Activated T-cell treated with anti-CD3 and anti-CD28 coated beads for 48 hours (primary cell): ENCODE data around the gene PANX1.

Experiments used
- DNase-seq: peaks from one replicate; pipeline ENCODE4 v3.0.0-alpha.2; 2020; ENCODE audit warnings: low read depth

Gene PANX1

DNA sequence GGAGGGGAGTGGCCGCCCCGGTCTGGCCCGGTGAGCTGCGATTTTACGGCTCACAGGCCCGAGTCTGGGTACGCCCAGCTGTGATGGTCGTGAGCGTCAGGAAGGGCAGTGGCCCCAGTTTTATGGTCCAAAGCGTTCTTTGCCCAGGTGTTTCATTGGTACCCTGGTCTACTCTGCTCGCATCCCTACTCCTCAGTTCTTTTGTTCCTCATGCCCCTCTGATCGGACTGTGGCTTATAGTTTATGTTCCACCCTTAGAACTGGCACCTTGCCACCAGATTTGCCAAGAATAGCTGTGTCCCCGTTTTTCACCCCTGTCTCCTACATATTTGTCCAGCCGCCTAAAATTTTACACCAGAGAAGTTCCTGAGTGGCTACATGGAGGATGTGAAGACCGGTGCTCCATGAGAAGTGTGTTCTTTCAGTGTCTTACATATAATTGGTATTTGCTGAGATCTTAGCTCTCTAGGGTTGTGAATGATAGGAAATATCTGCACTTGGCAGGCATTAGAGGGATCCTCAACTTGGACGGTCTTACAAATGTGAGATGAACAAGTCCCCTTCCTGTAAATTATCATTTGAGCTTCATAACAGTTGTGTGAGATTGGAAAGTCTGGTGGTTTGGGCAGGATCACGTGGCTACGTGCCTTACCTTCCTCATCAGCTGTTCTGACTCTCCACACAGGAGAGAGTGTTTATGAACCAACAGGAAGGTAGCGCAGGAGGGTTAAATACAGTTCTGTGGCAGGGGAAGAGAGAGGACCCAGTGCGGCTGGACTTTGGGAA lies 1.1 kb downstream of the PANX1 start:
- peak; percentile 35 for DNase-seq

DNA sequence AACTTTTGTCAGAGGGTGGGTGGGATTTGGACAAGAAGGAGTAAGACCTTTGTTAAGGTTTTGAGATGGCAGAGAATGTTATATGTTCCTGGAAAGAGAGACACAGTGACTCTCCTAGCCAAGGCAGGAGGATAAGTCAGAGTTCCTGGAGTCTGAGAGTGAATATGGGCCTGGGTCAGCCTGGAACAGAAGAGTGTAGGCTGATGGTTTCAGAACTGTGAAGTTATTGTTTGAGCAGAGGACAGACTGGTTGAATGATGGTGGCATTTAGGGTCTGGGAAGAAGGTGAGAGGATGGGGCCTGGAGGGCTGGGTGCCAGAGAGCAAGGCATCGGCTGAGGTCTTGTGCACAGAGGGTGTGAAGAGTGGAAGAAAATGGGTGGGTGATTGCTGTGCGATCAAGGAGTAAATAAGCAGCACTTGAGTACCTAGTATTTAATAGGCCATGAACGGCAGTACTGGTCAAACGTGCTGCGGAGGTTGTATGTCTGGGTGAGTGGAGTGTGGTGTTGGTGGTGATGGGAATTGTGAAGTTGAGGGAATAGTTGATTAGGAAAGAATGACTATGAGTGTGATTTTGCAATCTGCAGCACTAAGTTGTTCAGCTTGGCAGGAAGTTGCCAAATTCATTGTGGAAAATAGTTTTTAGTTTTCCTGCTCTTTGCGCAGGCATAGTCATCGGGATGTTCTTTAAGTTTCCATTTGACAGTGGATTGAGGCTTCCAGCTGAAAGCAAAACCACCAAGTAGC lies 1.8 kb downstream of the PANX1 start:
- DNase-seq = no peak

DNA sequence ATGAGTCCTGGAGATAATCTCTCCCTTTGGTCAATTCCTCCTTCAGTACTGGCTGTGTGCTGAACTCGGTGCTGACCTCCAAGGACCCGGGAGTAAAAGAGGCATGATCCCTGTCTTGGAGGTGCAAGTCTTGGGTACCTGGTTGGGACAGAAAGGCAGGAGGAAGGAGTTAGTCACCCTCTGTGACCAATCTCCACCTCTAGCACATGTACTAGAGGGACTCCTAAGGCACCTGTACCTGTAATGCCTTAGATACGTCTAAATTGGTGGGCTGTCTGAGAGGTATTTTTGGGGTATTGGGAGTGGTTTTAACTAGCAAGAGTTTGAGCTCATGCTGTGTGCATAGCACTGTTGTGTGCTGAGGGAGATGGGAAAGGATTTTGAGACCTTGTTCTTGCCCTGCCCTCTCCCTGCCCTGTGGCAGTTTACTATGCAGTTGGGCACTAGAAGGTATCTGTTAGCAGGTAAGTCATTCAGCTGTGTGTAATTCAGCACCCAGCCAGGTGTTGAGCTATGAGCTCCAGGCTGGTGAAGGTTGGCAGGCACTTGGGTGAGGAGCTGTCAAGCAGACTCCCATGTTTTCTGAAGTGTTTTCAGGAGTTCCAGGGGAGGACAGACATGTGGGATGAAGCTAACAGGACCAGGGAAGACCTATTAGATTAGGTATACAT lies 2.5 kb downstream of the PANX1 start:
- DNase-seq = no peak

DNA sequence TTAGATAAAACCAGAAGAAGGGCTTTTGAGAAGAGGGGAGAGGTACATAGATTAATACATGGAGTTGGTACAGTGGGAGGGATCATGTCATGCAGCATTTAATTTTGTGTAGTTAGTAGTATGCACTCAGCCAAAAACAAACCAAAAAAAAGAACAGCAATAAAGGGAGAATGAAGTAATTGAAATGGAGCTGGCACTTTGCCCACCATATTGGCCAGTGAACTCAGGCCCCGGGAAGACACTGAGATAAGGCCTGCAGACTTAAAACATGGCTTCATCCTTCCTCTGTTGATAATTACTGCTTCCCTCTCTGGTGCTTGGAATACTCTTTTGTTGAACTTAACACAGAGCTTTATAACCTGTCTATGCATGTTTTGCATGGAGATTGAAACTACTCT lies 3.1 kb downstream of the PANX1 start:
- DNase-seq = no peak

DNA sequence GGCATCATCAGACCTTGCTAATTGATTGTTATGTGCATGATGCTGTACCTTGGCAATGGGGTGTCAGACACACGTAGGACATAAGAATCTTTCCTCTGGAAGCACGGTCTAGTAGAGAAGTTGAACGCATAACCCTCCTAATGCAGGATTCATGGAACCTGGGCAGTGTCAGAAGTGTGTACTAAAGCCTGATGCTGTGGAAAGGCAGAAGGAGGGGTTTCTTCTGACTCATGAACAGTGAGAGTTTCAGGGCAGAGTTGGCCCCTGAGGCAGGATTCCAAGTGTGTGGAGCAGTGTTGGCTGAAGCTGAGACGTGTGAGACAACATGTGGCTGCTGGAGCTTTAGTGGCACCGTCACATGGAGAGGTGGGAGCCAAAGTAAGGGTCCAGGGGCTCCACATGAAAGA lies 3.5 kb downstream of the PANX1 start:
- no peak for DNase-seq

DNA sequence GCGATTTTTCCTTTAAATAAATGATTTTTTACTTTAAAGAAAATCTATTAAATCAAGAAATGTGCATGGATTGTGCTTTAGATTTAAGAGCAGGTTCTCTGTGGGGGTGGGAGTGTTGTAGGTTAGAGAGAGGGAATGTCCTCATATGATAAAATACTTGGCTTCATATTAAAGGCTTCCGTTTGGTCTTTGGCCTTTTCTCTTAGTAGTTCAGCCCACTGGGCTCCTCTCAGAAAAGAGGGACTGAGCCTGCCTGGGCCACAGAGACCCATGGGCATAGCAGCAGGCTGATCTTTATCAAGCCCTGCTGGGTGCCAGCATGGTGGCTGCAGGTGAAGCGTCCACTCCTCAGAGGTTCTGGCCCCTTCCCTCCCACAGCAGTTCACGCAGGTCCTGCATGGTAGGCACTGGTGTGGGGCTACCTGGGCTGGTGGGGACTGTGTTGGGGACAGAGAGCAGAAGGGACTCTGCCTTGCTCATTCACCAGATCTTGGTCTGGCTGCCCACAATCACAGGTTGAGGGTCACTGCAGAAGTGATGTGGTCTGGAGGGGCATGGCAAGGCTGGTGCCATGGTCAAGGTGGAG lies 4.3 kb downstream of the PANX1 start:
- DNase-seq = no peak

DNA sequence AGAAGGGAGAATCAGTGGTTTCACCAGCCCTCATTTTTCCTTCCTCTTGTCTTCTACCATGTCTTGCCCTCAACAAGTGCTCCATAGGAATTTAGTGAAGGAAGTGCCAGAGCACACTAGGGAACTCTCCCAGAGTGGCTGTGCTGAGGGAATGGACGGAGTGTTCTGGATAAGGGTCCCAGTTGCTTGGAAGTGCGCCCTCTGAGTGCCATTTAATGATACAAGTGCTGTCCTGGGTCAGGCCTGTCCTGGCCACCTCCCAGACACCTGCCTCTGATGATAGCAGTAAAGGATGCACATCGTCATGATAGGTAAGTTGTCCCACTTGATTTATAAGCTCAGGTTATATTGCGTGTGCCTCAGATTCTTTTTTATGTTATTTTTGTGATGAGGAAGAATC lies 5.1 kb downstream of the PANX1 start:
- DNase-seq = no peak

DNA sequence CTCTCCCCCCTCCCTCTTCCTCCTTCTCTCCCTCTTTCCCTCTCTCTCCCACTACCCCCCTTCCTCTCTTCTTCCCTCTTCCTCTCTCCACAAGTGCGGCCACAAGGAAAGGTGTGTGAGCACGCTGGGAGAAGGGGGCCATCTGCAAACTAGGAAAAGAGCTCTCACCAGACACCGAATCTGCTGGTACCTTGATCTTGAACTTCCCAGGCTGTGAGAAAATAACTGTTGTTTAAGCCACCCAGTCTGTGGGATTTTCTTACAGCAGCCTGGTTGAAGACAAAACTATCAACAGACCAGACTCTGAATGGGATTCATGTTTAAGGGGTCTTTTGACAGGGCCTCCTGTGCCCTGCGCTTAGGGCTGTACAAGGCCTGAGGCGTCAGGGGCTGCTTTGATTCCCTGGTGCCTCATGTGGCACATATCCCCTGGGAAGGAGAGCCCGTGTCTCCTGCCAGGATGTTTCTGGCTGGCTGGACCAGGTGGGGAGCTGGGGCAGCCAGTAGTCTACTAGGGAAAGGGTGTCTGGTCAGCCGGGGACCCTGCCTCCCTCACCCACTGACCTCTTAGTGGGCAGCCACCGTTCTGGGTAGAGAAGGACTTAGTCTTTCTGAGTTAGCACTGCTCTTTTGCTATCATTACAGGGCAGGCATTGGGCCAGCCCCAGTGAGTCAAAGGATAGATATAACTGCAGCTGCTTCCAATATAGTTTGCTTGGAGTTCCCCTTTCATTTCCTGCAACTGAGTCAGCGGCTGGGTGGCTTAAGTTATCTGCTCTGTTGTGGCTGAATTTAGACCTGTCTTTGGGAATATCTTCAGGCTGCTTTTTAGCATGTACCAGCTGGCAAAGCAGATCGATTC lies 6.2 kb downstream of the PANX1 start:
- DNase-seq = peak; percentile 34

DNA sequence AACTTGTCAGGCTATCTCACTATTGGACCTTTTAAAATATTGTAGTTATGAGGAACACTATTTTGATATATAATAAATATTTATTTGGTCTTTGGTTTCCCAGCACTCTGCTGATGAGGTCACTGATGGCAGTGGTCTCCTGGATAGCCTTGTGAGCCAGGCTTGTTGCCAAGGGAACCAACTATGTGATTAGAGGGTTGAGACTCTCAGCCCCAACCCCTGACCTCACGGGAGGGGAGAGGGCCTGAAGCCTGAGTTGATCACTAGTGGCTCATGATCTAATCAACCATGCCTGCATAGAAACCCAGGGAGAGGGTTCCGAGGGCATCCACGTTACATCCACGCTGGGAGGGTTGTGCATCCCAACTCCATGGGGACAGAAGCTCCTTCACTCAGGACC lies 10.8 kb downstream of the PANX1 start:
- no peak for DNase-seq

DNA sequence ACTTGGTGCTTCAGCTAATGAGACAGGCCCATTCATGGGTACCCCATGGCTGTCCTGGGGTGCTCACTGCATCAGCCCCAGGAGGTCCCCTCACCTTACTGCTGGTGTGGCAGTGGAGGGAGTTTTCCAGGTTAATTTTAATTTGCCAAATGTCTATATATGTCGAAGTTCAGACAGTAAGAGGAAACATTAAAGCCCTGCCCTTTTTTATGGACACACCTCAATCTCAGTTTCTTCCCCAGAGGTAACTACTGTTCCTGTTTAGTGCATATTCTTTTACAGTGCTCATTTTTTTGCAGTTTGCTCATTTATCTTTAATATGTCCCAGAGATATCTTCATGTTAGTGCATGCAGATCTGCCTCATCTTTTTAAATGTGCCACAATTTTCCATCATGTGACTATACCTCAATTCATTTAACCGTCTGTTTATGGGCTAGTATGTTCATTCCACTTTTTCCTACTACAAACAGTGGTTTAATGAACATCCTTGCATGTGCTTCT lies 11.6 kb downstream of the PANX1 start:
- no peak for DNase-seq

DNA sequence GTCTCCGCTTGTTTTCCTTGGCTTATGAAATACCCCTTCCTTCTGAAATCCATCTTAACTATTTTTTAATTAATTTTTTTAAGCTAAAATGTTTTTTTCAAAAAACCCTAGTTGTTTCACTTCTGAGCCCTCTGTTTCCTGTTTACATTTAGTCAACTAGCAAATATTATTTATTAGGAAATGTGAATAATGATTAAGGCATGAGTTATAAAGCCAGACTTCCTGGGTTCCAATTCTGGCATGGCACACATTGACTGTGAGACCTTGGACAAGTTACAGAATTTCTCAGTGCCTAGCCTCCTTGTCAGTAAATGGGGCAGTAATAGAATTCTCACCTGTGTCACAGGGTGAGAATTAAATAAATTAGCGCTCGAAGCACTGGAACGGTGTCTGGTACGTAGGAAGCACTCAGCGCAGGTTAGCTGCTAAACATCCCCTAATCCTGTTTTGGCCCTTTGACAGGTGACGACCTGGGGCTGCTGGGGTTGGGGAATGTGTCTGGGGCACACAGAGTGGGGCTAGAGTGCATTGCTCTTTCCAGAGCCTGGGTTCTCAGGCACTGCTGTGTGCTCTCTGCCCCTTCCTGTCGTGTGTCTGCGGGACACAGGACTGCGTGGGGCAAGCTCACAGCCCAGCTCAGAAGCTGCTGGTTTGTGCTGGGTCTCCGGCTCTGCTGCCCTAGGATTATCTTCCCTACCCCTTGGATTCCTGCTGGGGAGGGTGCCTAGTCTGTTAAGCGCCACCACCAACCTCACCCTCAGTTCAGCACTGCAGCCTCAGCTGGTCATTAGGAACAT lies 13.1 kb downstream of the PANX1 start:
- DNase-seq = no peak

DNA sequence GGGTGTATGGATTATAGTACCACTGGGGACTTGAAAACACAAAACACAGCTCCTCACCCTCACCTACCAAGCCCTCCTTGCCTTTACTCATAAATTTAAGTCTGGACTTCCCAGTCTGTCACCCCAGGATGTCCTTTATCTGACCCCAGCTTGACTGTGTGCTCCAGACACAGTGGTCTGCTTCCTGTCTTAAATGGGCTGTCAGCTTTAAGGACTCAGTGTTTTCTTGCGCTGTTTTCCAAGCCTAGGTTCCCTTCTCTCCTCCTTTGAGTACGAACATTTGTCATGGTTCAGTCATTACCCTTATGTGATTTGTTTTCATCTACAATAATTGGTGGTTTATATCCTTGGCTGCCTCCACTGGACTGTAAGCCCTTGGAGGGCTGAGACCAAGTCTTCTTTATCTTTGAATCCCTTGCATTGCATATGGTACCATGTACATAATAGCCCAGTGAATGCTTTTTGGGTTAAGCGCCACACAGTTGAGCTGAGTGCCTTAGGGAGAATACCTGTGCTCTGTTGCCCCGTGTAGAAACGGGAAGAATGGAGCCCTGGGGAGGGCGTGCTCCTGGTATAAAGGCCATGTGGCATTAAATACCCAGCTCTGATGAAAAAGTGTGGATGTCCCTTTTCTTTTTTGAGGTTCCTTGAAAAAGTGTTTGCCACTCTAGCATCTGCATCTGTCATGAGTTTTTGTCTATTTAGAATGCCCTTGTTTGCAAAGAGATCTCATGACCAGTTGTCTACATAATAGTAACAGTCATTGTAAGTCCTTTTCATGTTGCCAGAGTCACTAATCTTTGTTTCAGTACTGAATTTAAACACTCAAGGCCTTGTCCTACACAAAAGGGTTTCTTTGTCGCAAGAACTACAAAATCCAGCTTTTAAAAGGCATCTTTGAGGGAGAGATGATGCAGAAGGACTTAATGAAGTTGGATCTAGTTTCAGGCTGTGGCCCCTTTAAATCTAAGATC lies 14.0 kb downstream of the PANX1 start:
- no peak for DNase-seq

DNA sequence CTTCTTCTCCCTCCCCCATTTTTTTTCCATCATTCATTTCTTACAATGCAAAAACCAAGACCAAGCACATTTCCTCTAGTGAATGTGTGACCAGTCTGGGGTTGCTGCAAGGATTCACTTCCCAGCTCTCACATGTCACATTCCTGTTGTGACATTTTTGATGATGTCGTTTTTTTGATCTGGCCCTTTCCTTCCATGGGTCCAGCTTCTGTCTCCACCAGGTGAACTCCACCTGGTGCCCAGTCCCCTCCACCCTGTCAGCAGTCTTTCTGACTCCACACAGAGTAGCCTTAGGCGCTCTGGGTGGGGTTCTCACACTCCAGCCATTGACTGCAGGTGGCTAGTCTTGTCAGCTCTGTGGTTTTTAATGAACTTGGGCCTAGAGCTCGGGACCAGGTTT lies 15.6 kb downstream of the PANX1 start:
- no peak for DNase-seq

DNA sequence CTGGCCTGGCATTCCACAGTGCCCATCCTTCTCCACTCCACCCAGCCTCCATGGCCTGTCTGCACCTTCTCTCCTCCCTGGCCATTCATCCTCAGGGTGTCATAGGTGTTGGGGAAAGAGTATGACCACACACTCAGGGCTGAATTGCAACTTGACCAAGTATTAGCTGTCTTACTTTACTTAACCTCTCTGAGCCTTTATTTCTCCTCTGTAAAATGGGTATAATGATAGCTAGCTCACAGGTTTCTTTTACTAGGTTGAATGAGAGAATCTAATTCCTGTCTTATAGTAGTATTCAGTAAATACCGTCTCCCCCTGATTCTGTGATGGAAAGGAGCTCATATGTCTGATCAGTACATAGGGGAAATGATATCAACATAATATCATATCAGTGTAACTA lies 16.0 kb downstream of the PANX1 start:
- no peak for DNase-seq

DNA sequence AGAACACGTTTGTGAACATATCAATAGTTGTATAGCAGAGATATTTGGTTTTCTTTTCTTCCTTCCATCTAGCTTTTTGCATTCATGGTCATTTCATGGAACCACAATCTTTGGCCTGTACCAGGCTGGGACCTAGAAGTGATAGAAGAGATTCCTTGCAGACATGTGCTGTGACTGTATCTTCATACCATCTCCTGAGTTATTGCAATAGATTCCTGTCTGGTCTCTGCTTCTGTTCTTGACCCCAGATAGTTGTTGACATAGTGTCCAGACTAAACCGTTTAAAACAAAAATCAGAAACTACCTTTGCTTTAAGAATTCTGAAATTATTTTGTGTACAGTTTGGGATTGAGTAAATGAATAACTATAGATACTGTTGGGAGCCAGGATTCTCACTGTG lies 16.8 kb downstream of the PANX1 start:
- no peak for DNase-seq

DNA sequence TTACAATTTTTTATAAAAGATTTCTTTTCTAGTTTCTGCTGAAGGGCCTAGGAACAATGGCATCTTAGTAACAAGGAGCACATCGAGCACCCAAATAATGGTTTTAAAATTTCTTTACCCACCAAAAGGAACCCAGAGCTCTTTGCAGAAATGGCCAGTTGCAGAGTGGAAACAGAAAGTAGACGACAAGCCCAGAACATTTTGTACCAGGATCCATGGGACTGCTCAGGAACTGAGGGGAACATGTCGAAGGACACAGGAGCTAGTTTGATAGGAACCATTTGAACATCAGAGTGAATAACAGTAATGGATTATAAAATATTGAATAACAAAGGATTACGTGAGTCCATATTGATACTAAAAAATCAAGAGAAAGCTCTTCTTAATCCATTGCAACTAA lies 17.3 kb downstream of the PANX1 start:
- no peak for DNase-seq

DNA sequence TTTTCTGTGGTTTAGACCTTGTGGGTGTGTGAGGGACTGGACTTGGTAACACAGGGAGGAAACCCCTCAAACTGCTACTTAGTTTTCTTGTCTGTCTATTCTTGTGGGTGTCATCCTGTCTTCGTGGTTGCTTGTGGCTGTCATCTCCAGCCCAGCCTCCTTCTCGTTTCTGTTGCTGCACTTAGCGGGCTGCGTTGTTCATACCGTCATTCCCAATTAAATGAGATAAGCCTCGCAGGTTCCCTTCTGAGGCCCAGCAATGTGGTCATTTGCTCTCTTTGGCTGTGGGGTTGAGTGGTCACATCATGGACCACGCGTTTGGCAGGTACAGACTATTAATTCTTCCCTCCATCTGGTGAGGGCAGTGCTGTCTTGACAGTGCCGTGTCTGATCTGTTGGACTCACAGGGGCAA lies 18.8 kb downstream of the PANX1 start:
- DNase-seq = no peak

DNA sequence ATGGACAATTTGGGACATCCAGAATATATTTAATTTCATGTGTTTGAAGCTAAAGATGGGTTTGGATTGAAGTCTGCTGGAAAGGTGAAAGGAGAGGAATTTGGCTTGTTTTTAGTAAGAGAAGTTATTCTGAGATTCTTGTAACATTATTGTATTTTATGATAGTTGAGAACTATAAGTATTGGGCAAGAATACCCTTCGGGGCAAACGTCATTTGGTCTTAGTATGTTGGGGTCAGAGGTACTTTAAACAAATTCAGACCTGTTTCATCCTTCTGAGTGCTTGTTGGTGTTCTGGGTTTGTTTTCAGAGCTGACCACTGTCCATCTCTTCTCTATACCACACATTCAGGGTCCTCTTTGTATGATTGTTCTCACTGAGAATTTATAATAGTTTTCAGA lies 19.5 kb downstream of the PANX1 start:
- DNase-seq = no peak

DNA sequence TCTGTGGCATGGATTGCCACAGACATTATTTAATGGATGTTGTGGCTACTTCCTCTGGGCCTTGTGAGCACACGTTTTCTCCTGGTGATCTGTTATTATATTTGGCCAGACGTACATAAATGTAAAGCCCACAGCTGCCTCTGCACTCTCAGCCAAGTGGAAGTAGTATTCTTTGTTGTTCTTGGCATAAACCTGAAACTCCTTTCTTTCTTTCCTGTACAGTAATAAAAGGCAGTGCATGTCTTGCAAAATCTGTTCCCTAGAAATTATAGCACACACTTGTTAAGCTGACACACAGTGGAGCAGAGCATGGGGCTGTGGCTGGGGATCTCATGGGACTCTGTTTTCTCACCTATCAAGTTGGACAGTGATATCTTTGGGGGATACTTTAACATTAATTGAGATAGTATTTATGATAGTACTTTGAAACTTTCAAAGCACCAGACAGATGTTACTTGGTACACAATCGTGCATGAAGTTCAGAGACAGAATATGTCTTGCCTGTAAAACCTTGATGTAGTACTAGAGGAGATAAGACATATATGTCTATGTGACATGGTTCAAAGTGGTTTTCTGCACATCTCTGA lies 20.9 kb downstream of the PANX1 start:
- DNase-seq = no peak
